ENCODE measurements around the gene RNASEH2B.

DNA sequence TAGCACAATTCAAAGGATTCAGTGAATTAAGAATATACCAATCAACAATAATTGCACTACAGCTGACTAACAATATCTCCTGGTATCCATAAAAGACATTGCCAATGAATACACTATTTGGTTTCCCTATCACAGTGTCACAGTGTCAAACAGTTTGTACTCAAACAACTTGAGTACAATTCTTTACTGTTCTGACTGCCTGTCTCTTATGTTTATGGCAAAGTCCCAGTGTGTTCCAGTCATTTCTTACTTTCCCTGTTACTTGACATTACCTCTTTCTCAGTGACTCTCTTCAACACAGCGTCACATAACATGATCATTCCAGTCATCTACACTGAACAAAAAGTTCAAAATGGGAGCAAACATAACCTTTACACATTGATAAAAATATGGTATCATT lies 21.2 kb upstream of the RNASEH2B start:
- no peak for TF ChIP-seq POLR2A (IDR thresholded peaks at IDR 0.05)
- TF ChIP-seq, protein P1, sequence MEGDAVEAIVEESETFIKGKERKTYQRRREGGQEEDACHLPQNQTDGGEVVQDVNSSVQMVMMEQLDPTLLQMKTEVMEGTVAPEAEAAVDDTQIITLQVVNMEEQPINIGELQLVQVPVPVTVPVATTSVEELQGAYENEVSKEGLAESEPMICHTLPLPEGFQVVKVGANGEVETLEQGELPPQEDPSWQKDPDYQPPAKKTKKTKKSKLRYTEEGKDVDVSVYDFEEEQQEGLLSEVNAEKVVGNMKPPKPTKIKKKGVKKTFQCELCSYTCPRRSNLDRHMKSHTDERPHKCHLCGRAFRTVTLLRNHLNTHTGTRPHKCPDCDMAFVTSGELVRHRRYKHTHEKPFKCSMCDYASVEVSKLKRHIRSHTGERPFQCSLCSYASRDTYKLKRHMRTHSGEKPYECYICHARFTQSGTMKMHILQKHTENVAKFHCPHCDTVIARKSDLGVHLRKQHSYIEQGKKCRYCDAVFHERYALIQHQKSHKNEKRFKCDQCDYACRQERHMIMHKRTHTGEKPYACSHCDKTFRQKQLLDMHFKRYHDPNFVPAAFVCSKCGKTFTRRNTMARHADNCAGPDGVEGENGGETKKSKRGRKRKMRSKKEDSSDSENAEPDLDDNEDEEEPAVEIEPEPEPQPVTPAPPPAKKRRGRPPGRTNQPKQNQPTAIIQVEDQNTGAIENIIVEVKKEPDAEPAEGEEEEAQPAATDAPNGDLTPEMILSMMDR (IDR thresholded peaks at IDR 0.05): no peak

All from adrenal gland (tissue), 5 donors.